AG09319 (cell line): ENCODE data around the gene CCDC187.

Experiments
- DNase-seq: peaks from one replicate; pipeline ENCODE4 v3.0.0-alpha.2; 2010; ENCODE audit warnings: low read depth; ENCODE audit errors: extremely low read depth
- CTCF ChIP-seq: IDR thresholded peaks from 2 replicates; pipeline ENCODE4 v1.5.1; 2011; ENCODE audit warnings: low read depth, mild to moderate bottlenecking, inconsistent platforms, low read length, moderate library complexity

The CCDC187 gene

GRCh38 chr9:136329636-136330405, 25.9 kb upstream of the CCDC187 start:
- TF ChIP-seq CTCF, result no peak
- no peak for DNase-seq

GRCh38 chr9:136329211-136329627, 25.3 kb upstream of the CCDC187 start:
- TF ChIP-seq CTCF, result no peak
- DNase-seq, result no peak

GRCh38 chr9:136328622-136329041, 24.7 kb upstream of the CCDC187 start:
- DNase-seq, result no peak
- no peak for TF ChIP-seq CTCF

GRCh38 chr9:136328011-136328621, 24.2 kb upstream of the CCDC187 start:
- DNase-seq, result no peak
- TF ChIP-seq CTCF, result no peak

DNA sequence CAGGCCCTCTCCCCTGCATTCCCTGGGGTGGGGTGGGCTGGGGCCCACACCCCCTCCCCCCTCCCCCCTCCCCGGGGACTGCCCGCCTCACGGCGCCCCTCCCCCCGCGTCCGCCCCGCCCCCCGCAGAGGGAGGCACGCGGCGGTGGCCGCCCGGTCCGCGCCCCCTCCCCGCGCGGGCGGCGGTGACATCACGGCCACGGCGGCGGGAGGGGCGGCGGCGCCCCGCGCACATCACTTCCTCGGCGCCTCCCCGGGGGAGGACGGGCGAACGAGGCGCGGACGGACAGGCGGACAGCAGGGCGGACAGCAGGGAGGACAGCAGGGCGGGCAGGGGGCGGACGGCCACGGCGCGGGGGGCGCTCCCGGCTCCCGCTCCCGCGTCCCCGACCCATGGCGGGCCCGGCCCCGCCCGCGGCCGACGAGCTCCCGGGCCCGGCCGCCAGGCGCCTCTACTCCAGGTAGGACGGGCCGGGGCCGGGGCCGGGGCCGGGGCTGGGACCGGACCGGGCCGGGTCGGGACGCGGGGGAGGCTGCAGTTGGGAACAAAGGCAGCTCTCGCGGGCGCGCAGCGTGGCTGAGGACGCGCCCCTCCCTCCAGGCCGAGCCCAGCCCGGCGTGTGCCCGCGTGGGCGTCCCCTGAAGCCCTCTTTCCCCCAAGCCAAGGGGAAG, 23.5 kb upstream of the CCDC187 start, which contains the start of gene GPSM1:
GPSM1 (plus strand) TSS at position 236 of the 671 bp plus-strand sequence; CDS start at position 393, 157 bp downstream.
- no peak for DNase-seq

DNA sequence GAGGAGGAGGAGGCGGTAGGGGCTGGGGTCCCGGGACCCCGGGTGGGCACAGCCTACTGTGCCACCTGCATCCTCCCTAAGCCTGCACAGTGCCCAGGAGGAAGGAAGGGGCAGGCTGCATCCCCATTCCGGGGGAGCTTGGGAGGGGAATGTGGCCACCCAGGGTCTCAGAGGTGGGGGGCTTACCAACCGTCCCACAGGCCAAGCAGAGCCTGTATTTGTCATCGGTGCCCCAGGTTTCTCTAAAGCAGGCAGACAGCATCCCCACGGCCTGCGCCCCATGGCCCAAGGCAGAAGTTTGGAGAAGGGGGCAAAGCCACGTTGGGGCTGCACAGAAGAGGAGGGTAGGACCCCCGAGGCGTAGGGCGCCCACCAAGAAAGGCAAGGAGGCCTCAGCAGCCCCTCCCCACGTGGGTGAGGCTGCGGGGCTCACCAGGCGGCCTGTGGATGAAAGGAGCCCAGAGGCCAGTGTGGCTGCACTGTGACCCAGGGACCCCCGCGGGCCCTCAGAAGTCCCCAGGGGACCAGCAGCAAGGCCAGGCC, 22.9 kb upstream of the CCDC187 start:
- TF ChIP-seq CTCF, result no peak
- no peak for DNase-seq

More for the DNA sequence above, 23.5 kb upstream of the CCDC187 start, which contains the start of gene GPSM1:
- TF ChIP-seq CTCF, result no peak
